Breast epithelium (tissue), 4 donors: Measurements from ENCODE around the gene PARP2. TPM values are rescaled to one million over a fixed set of nuclear protein-coding genes. Genes with fewer than 3 reads are reported as not detected.

Experiments
- DNase-seq, 2 donors: peaks; one replicate each; pipeline ENCODE4 v3.0.0-alpha.2; 2019; ENCODE audit warnings: low spot score in 2 of 2
- H3K27ac ChIP-seq, 2 donors: fragments of 200-600 bp; sonication (generic) in 1 of 2; one replicate each; pipeline ENCODE4 v1.5.1; 2016 to 2019; ENCODE audit warnings: mild to moderate bottlenecking in 1 of 2
- H3K27me3 ChIP-seq, 2 donors: fragments of 200-600 bp; sonication (generic) in 1 of 2; one replicate each; pipeline versions ENCODE4 v1.5.1 to v1.6.0; 2017 to 2019; ENCODE audit warnings: control low read depth in 1 of 2, mild to moderate bottlenecking in 1 of 2
- H3K36me3 ChIP-seq: fragments of 200-600 bp; one replicate; pipeline ENCODE4 v1.5.1; 2019
- H3K4me1 ChIP-seq, 2 donors: fragments of 200-600 bp; sonication (generic); one replicate each; pipeline ENCODE4 v1.5.1; 2016 to 2019; ENCODE audit warnings: control low read depth in 1 of 2
- H3K4me3 ChIP-seq, 3 donors: fragments of 200-600 bp; sonication (generic); 1 replicate in 2 of 3; 2 replicates in 1 of 3; pipeline ENCODE4 v1.5.1; 2016 to 2019; ENCODE audit warnings: mild to moderate bottlenecking in 3 of 3, moderate library complexity in 2 of 3
- H3K9me3 ChIP-seq, 2 donors: fragments of 200-600 bp; sonication (generic) in 1 of 2; one replicate each; pipeline ENCODE4 v1.5.1; 2016 to 2019; ENCODE audit warnings: control low read depth in 1 of 2
- POLR2A ChIP-seq: fragments of 450-650 bp; IDR thresholded peaks from one replicate; pipeline ENCODE4 v1.6.1; 2016; ENCODE audit warnings: antibody characterized with exemption, mild to moderate bottlenecking, moderate library complexity
- POLR2AphosphoS5 ChIP-seq, 3 donors: sonication (generic); formaldehyde crosslinking; IDR thresholded peaks; one replicate each; pipeline ENCODE4 v1.6.1; 2017; ENCODE audit warnings: antibody characterized with exemption in 3 of 3
- intact Hi-C: fragments of 100-400 bp; cut with DNase I; formaldehyde crosslinking; loops from one replicate; pipeline ENCODE4 v1.15.1; 2023; ENCODE audit warnings: low total_unique reads
- total RNA-seq, 3 donors: library from RNA; depleted of rRNA; stranded (reverse); fragments of >200 nt; gene quantifications; one replicate each; pipeline ENCODE4 v1.1.0, GENCODE V29; 2016
- TF ChIP-seq, protein P1 (sequence below), 3 donors: fragments of 450-650 bp; IDR thresholded peaks; one replicate each; pipeline ENCODE4 v1.5.1; 2016 to 2017; ENCODE audit warnings: antibody characterized with exemption in 3 of 3, mild to moderate bottlenecking in 3 of 3, moderate library complexity in 3 of 3

PARP2 gene
- total RNA-seq, 3 donors from 2014 or later: 14.7 to 20.0 (median 17.9) TPM

DNA sequence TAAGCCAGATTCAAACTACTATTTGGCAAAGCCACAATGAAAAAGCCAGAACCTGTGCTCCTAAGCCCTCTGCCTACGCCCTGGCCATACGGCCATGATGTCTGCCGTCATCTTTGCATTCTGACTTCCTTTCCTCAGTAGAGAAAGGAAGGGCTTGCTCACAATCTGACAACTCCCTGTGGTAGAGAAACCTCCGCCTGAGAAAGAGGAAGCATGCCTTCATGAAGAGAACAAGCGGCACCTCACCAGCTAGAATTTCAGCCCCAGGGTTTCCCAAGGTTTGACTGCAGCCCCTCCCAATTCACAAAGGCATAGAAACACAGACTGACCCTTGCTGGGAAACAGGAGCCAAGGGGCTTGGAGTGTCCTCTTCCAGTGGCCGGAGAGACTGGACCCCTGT, 44.1 kb downstream of the PARP2 start:
- Histone ChIP-seq H3K9me3 (no peaks in the 10 kb centered on the region), H3K36me3 (peaks cover 37% of the 10 kb centered on the region), H3K27ac (no peak overlapping the region), H3K27me3 (no peaks in the 10 kb centered on the region), H3K4me1 (no peaks in the 10 kb centered on the region), H3K4me3 (no peak overlapping the region)
- intact Hi-C loops: no loop called here
- no peak for DNase-seq
- TF ChIP-seq, protein P1, sequence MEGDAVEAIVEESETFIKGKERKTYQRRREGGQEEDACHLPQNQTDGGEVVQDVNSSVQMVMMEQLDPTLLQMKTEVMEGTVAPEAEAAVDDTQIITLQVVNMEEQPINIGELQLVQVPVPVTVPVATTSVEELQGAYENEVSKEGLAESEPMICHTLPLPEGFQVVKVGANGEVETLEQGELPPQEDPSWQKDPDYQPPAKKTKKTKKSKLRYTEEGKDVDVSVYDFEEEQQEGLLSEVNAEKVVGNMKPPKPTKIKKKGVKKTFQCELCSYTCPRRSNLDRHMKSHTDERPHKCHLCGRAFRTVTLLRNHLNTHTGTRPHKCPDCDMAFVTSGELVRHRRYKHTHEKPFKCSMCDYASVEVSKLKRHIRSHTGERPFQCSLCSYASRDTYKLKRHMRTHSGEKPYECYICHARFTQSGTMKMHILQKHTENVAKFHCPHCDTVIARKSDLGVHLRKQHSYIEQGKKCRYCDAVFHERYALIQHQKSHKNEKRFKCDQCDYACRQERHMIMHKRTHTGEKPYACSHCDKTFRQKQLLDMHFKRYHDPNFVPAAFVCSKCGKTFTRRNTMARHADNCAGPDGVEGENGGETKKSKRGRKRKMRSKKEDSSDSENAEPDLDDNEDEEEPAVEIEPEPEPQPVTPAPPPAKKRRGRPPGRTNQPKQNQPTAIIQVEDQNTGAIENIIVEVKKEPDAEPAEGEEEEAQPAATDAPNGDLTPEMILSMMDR (IDR thresholded peaks at IDR 0.05): no peak
- TF ChIP-seq POLR2AphosphoS5 (IDR thresholded peaks at IDR 0.05): no peak
- no peak for TF ChIP-seq POLR2A

- intact Hi-C loops: no loop called here
- Histone ChIP-seq H3K9me3 (no peaks in the 10 kb centered on the region), H3K27me3 (no peaks in the 10 kb centered on the region), H3K36me3 (peaks cover 32% of the 10 kb centered on the region), H3K4me1 (no peaks in the 10 kb centered on the region), H3K4me3 (no peak overlapping the region), H3K27ac (no peak overlapping the region)
- DNase-seq: no peak
- TF ChIP-seq POLR2A (no peak), POLR2AphosphoS5 (IDR thresholded peaks at IDR 0.05) (no peak)
- TF ChIP-seq, protein P1 (IDR thresholded peaks at IDR 0.05): no peak
These were observed 44.7 kb downstream of the PARP2 start for GRCh38 chr14:20388159-20388558.

DNA sequence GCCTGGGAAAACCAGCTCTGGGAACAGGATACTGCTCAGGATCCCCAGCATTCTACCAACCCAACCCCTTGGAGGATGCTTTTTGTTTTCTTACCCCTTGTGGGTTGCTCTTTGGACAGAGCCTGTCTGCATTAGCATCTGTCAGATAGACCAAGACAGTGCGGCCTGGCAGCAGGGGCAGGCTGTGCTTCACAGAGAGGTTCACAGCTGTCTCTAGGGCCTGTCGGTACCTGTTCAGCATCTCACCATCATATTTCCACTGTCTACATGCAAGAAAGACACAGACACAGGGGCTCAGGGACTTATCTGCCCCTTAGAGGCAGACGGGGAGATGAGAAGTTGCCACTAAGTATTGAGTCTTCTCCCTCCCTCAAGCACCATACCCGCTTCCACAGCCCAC, 48.1 kb downstream of the PARP2 start:
- intact Hi-C loops: no loop called here
- no peak overlapping the region for H3K4me3 ChIP-seq
- H3K36me3 ChIP-seq: peaks cover 21% of the 10 kb centered on the region

GRCh38 chr14:20397511-20397910, 54.1 kb downstream of the PARP2 start:
- Histone ChIP-seq H3K36me3 (peaks cover 9% of the 10 kb centered on the region), H3K9me3 (no peaks in the 10 kb centered on the region), H3K4me3 (no peak overlapping the region), H3K27ac (no peak overlapping the region), H3K27me3 (no peaks in the 10 kb centered on the region), H3K4me1 (no peaks in the 10 kb centered on the region)
- no peak for DNase-seq
- no peak for TF ChIP-seq POLR2AphosphoS5 (IDR thresholded peaks at IDR 0.05)
- intact Hi-C loops: no loop called here

More for the DNA sequence above, 48.1 kb downstream of the PARP2 start:
- no peaks in the 10 kb centered on the region for H3K27me3 ChIP-seq
- TF ChIP-seq, protein P1 (IDR thresholded peaks at IDR 0.05): no peak
- TF ChIP-seq POLR2A (no peak), POLR2AphosphoS5 (IDR thresholded peaks at IDR 0.05) (no peak)
- DNase-seq: no peak
- no peaks in the 10 kb centered on the region for H3K4me1 ChIP-seq
- H3K9me3 ChIP-seq: no peaks in the 10 kb centered on the region
- H3K27ac ChIP-seq: no peak overlapping the region

DNA sequence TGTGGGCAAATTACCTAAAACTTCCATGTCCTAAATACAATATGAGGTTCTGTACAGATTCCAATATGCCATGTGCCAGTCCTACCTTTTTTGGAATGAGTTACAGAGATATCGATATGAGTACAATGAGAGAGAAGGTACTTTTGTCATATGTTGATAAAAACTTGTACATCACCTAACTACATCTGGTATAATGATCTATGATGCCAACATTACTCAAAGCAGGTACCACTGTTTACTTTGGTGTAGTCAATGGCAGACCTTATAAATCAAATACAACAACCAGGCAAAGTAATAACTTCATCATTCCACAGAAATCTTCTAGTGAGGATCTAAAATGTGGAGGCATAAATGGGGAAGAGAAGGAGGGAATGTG, 57.1 kb downstream of the PARP2 start:
- H3K27me3 ChIP-seq: no peaks in the 10 kb centered on the region
- H3K36me3 ChIP-seq: peaks cover 2% of the 10 kb centered on the region
- no peak for DNase-seq
- no peaks in the 10 kb centered on the region for H3K9me3 ChIP-seq
- peak overlapping the region; percentile 66 to 67 for H3K27ac ChIP-seq
- TF ChIP-seq, protein P1 (IDR thresholded peaks at IDR 0.05): no peak
- H3K4me3 ChIP-seq: no peak overlapping the region
- intact Hi-C loops: no loop called here
- H3K4me1 ChIP-seq: no peaks in the 10 kb centered on the region

DNA sequence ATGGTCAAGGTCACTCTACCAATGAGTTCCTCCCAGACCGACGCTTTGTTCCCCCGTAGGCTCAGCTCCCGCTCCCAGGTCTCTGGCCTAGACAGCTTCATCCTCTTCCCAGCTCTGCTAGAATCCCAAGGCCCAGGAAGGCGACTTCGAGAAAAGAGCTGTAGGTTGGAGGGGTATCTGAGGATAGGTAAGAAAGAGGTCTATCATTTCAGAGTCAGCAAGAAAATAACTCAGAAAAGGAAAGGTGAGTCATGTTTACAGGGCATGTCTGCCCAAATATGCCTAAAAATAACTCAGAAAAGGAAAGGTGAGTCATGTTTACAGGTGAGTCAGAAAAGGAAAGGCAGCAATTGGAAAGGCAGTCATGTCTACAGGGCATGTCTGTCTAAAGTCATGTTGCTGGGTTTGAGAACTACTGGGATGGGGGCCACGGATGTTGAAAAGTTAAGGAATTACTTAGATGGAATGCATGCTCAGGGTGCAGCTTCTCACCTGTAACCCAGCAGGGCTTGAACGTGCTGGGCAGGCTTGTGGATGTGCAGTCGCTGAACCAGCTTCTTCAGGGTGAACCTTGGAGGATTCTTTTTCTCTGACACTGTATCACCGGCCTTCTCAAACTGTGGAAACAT, 57.6 kb downstream of the PARP2 start:
- Histone ChIP-seq H3K9me3 (no peaks in the 10 kb centered on the region), H3K4me1 (no peaks in the 10 kb centered on the region), H3K27ac (peak overlapping the region; percentile 66 to 67), H3K36me3 (no peaks in the 10 kb centered on the region), H3K4me3 (no peak overlapping the region), H3K27me3 (no peaks in the 10 kb centered on the region)
- TF ChIP-seq POLR2A (no peak), POLR2AphosphoS5 (IDR thresholded peaks at IDR 0.05) (no peak)
- TF ChIP-seq, protein P1 (IDR thresholded peaks at IDR 0.05): no peak
- intact Hi-C loops: no loop called here
- no peak for DNase-seq
